WTC11 (cell line): ENCODE data around the gene NECAB2. TPM values are rescaled to one million over a fixed set of nuclear protein-coding genes. Genes with fewer than 3 reads are reported as not detected.
A peak's percentile ranks its signal among the peaks of the same experiment; 100 is the strongest.

ENCODE experiments used
- ATAC-seq: fragments of 200-7000 bp; cut with Tn5 transposase; 2 replicates; pipeline ENCODE4 v1.10.0; 2021; ENCODE audit warnings: mild to moderate bottlenecking, moderate library complexity
- CTCF ChIA-PET: fragments of 300-600 bp; sonication (Branson Sonifier 250); formaldehyde crosslinking; loops from one replicate; lab custom pipeline; 2021; ENCODE audit warnings: antibody characterized with exemption; lab: Charles Lee
- POLR2A ChIA-PET: fragments of 350-600 bp; sonication (Branson Sonifier 250); formaldehyde crosslinking; loops from one replicate; lab custom pipeline; 2021; ENCODE audit warnings: antibody characterized with exemption; lab: Charles Lee
- DNase-seq: peaks from one replicate; pipeline ENCODE4 v3.0.0; 2021; ENCODE audit warnings: low spot score
- H3K27ac Mint-ChIP-seq: 2 replicates; pipeline ENCODE4 v1.8.0; 2021; ENCODE audit warnings: mixed read lengths
- H3K27me3 Mint-ChIP-seq: 2 replicates; pipeline ENCODE4 v1.8.0; 2021; ENCODE audit warnings: low read depth, mild to moderate bottlenecking, moderate library complexity, mixed read lengths
- H3K36me3 Mint-ChIP-seq: 2 replicates; pipeline ENCODE4 v1.8.0; 2021; ENCODE audit warnings: mixed read lengths
- H3K4me1 Mint-ChIP-seq: 2 replicates; pipeline ENCODE4 v1.8.0; 2022; ENCODE audit warnings: mixed read lengths
- H3K4me3 Mint-ChIP-seq: 2 replicates; pipeline ENCODE4 v1.8.0; 2021; ENCODE audit warnings: mild to moderate bottlenecking, moderate library complexity, mixed read lengths
- H3K9me3 Mint-ChIP-seq: 2 replicates; pipeline ENCODE4 v1.8.0; 2021; ENCODE audit warnings: mixed read lengths
- ARID4B ChIP-seq: sonication (generic); formaldehyde crosslinking; IDR thresholded peaks from 2 replicates; pipeline ENCODE4 v1.8.0; 2023; ENCODE audit warnings: missing genetic modification reagents, mild to moderate bottlenecking, borderline replicate concordance
- CBFB ChIP-seq: sonication (generic); formaldehyde crosslinking; IDR thresholded peaks from 2 replicates; pipeline ENCODE4 v1.8.1; 2022; ENCODE audit warnings: mild to moderate bottlenecking, low read depth, missing genetic modification reagents
- CDX4 ChIP-seq: fragments of 250-450 bp; sonication (Bioruptor Pico); IDR thresholded peaks from 2 replicates; pipeline ENCODE4 v1.9.0; 2021; ENCODE audit warnings: moderate library complexity, mild to moderate bottlenecking, inconsistent platforms, borderline replicate concordance
- CREB1 ChIP-seq: sonication (generic); formaldehyde crosslinking; IDR thresholded peaks from 2 replicates; pipeline ENCODE4 v1.8.0; 2023; ENCODE audit warnings: mild to moderate bottlenecking, missing genetic modification reagents
- ERG ChIP-seq: fragments of 250-450 bp; sonication (Bioruptor Pico); IDR thresholded peaks from 2 replicates; pipeline ENCODE4 v1.8.0; 2021; ENCODE audit warnings: mild to moderate bottlenecking
- GTF2I ChIP-seq: fragments of 250-450 bp; sonication (Bioruptor Pico); conservative IDR thresholded peaks from 2 replicates; pipeline ENCODE4 v1.4.0; 2021; ENCODE audit warnings: mild to moderate bottlenecking
- KAT7 ChIP-seq: sonication (generic); formaldehyde crosslinking; IDR thresholded peaks from 2 replicates; pipeline ENCODE4 v1.8.1; 2023; ENCODE audit warnings: missing genetic modification reagents, mild to moderate bottlenecking, borderline replicate concordance
- NR1H2 ChIP-seq: sonication (generic); formaldehyde crosslinking; IDR thresholded peaks from 2 replicates; pipeline ENCODE4 v1.9.0; 2021; ENCODE audit warnings: mild to moderate bottlenecking, moderate library complexity, missing genetic modification reagents
- NR2C2 ChIP-seq: sonication (generic); formaldehyde crosslinking; IDR thresholded peaks from 2 replicates; pipeline ENCODE4 v1.8.0; 2022; ENCODE audit warnings: mild to moderate bottlenecking, missing genetic modification reagents
- NR3C1 ChIP-seq: sonication (generic); formaldehyde crosslinking; conservative IDR thresholded peaks from 2 replicates; pipeline ENCODE4 v1.8.1; 2023; ENCODE audit warnings: low read depth, mild to moderate bottlenecking, missing genetic modification reagents
- RELA ChIP-seq: sonication (generic); formaldehyde crosslinking; IDR thresholded peaks from 2 replicates; pipeline ENCODE4 v1.8.1; 2022; ENCODE audit warnings: missing genetic modification reagents, mild to moderate bottlenecking, borderline replicate concordance
- SP1 ChIP-seq: sonication (generic); formaldehyde crosslinking; conservative IDR thresholded peaks from 2 replicates; pipeline ENCODE4 v1.8.1; 2022; ENCODE audit warnings: missing genetic modification reagents
- TCF7 ChIP-seq: sonication (generic); formaldehyde crosslinking; IDR thresholded peaks from 2 replicates; pipeline ENCODE4 v1.8.0; 2022; ENCODE audit warnings: mild to moderate bottlenecking, low read depth, missing genetic modification reagents, moderate library complexity
- TEAD4 ChIP-seq: sonication (generic); formaldehyde crosslinking; IDR thresholded peaks from 2 replicates; pipeline ENCODE4 v1.8.0; 2022; ENCODE audit warnings: mild to moderate bottlenecking, missing genetic modification reagents
- ZNF121 ChIP-seq: sonication (generic); formaldehyde crosslinking; IDR thresholded peaks from 2 replicates; pipeline ENCODE4 v1.8.0; 2023; ENCODE audit warnings: missing genetic modification reagents
- ZNF219 ChIP-seq: sonication (generic); formaldehyde crosslinking; IDR thresholded peaks from 2 replicates; pipeline ENCODE4 v1.8.0; 2023; ENCODE audit warnings: missing genetic modification reagents, mild to moderate bottlenecking, borderline replicate concordance
- ZNF317 ChIP-seq: sonication (generic); formaldehyde crosslinking; IDR thresholded peaks from 2 replicates; pipeline ENCODE4 v1.8.1; 2023; ENCODE audit warnings: low read depth, mild to moderate bottlenecking, moderate library complexity, missing genetic modification reagents, borderline replicate concordance
- ZNF423 ChIP-seq: fragments of 250-450 bp; sonication (Bioruptor Pico); IDR thresholded peaks from 2 replicates; pipeline ENCODE4 v2.1.2; 2022; ENCODE audit warnings: mild to moderate bottlenecking, moderate library complexity
- total RNA-seq: library from RNA; stranded (reverse); gene quantifications from 3 replicates; pipeline ENCODE4 v1.2.3, GENCODE V29; 2021
- TF ChIP-seq, protein P1 (sequence below): fragments of 200-600 bp; IDR thresholded peaks from 2 replicates; pipeline ENCODE4 v1.8.0; 2022; ENCODE audit warnings: antibody characterized with exemption
- TF ChIP-seq, protein P2 (sequence below): sonication (generic); formaldehyde crosslinking; IDR thresholded peaks from 2 replicates; pipeline ENCODE4 v1.8.0; 2023; ENCODE audit warnings: missing genetic modification reagents
- TF ChIP-seq, protein P3 (sequence below): sonication (generic); formaldehyde crosslinking; IDR thresholded peaks from 2 replicates; pipeline ENCODE4 v1.8.1; 2023; ENCODE audit warnings: mild to moderate bottlenecking, moderate library complexity, missing genetic modification reagents

The NECAB2 gene
- total RNA-seq, 1 experiment from 2014 or later, result 2.9 TPM

DNA sequence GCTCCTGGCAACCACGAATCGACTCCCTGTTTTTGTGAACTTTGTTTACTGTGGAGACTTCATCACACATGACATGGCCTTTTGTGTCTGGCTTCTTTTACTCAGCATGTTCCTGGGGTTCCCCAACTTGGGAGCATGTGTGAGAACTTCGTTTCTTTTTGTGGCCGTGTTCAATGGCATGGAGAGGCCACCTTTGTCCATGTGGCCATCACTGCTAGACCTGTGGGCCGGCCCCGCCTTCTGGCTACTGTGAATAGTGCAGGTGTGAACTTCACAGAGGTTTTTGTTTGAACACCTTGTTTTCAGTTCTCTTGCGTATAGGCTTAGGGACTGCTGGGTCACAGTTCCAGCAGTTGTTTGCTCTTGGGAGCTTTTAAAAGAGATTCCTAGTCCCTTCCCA is 80.2 kb downstream of the NECAB2 start:
- H3K27ac Mint-ChIP-seq, result no peak overlapping the region
- TF ChIP-seq SP1 (CRISPR knock-in tag) (no peak), CREB1 (no peak), ZNF317 (CRISPR knock-in tag) (no peak)
- TF ChIP-seq, protein P1, sequence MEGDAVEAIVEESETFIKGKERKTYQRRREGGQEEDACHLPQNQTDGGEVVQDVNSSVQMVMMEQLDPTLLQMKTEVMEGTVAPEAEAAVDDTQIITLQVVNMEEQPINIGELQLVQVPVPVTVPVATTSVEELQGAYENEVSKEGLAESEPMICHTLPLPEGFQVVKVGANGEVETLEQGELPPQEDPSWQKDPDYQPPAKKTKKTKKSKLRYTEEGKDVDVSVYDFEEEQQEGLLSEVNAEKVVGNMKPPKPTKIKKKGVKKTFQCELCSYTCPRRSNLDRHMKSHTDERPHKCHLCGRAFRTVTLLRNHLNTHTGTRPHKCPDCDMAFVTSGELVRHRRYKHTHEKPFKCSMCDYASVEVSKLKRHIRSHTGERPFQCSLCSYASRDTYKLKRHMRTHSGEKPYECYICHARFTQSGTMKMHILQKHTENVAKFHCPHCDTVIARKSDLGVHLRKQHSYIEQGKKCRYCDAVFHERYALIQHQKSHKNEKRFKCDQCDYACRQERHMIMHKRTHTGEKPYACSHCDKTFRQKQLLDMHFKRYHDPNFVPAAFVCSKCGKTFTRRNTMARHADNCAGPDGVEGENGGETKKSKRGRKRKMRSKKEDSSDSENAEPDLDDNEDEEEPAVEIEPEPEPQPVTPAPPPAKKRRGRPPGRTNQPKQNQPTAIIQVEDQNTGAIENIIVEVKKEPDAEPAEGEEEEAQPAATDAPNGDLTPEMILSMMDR, result peak; percentile 46; the same call in 1 of the 2 replicates
- ATAC-seq, result peak; percentile 65
- H3K27me3 Mint-ChIP-seq, result no peaks in the 10 kb centered on the region
- no peak overlapping the region for H3K4me3 Mint-ChIP-seq
- peaks cover 12% of the 10 kb centered on the region for H3K4me1 Mint-ChIP-seq
- CTCF ChIA-PET, result interaction anchor here (0.7 to 10.2 kb wide), 10 partner anchors 15 to 95 kb away, joined by 3 to 131 read pairs (median 4); partner anchors contain the start of gene OSGIN1
- DNase-seq, result peak; percentile 63
- no peaks in the 10 kb centered on the region for H3K9me3 Mint-ChIP-seq
- POLR2A ChIA-PET, result no interaction called here
- H3K36me3 Mint-ChIP-seq, result peaks cover 12% of the 10 kb centered on the region

- no peak overlapping the region for H3K4me3 Mint-ChIP-seq
- CTCF ChIA-PET, result interaction anchor here (1.0 to 10.2 kb wide), 4 partner anchors 14 to 95 kb away, joined by 3 to 131 read pairs (median 7); partner anchors contain the start of gene OSGIN1
- no peak overlapping the region for H3K27ac Mint-ChIP-seq
- no peak for ATAC-seq
- peaks cover 18% of the 10 kb centered on the region for H3K36me3 Mint-ChIP-seq
- TF ChIP-seq ERG (no peak), RELA (CRISPR knock-in tag) (no peak), ARID4B (no peak), TCF7 (CRISPR knock-in tag) (no peak), TEAD4 (CRISPR knock-in tag) (no peak), ZNF121 (no peak), CDX4 (no peak), CBFB (CRISPR knock-in tag) (no peak), ZNF219 (CRISPR knock-in tag) (no peak), NR1H2 (CRISPR knock-in tag) (no peak), GTF2I (CRISPR knock-in tag) (no peak), ZNF423 (CRISPR knock-in tag) (no peak), NR2C2 (no peak), NR3C1 (CRISPR knock-in tag) (no peak), KAT7 (CRISPR knock-in tag) (no peak)
- TF ChIP-seq, protein P2, sequence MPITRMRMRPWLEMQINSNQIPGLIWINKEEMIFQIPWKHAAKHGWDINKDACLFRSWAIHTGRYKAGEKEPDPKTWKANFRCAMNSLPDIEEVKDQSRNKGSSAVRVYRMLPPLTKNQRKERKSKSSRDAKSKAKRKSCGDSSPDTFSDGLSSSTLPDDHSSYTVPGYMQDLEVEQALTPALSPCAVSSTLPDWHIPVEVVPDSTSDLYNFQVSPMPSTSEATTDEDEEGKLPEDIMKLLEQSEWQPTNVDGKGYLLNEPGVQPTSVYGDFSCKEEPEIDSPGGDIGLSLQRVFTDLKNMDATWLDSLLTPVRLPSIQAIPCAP (CRISPR knock-in tag), result no peak
- TF ChIP-seq, protein P3, sequence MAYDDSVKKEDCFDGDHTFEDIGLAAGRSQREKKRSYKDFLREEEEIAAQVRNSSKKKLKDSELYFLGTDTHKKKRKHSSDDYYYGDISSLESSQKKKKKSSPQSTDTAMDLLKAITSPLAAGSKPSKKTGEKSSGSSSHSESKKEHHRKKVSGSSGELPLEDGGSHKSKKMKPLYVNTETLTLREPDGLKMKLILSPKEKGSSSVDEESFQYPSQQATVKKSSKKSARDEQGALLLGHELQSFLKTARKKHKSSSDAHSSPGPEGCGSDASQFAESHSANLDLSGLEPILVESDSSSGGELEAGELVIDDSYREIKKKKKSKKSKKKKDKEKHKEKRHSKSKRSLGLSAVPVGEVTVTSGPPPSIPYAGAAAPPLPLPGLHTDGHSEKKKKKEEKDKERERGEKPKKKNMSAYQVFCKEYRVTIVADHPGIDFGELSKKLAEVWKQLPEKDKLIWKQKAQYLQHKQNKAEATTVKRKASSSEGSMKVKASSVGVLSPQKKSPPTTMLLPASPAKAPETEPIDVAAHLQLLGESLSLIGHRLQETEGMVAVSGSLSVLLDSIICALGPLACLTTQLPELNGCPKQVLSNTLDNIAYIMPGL (CRISPR knock-in tag), result no peak
- POLR2A ChIA-PET, result no interaction called here
- peaks cover 6% of the 10 kb centered on the region for H3K4me1 Mint-ChIP-seq
- H3K9me3 Mint-ChIP-seq, result no peaks in the 10 kb centered on the region
- DNase-seq, result no peak
- no peaks in the 10 kb centered on the region for H3K27me3 Mint-ChIP-seq
Measured at GRCh38 chr16:84048871-84049270, 80.8 kb downstream of the NECAB2 start.
